PC-3 (cell line): Measurements from ENCODE around the gene TMEM181. TPM values are rescaled to one million over a fixed set of nuclear protein-coding genes. Genes with fewer than 3 reads are reported as not detected.

Source experiments
- ATAC-seq: fragments of 200-7000 bp; cut with Tn5 transposase; 2 replicates; pipeline ENCODE4 v1.9.1; 2020; ENCODE audit warnings: mild to moderate bottlenecking, moderate library complexity
- BruUV-seq: library from RNA; stranded (reverse); fragments of 400-500 nt; replicated peaks from 2 replicates; lab custom pipeline; 2021; lab: Mats Ljungman, UMichigan
- CTCF ChIA-PET: fragments of 300-600 bp; sonication (Branson Sonifier 250); formaldehyde crosslinking; loops from one replicate; lab custom pipeline; 2022; ENCODE audit warnings: antibody characterized with exemption; lab: Charles Lee
- POLR2A ChIA-PET: fragments of 300-600 bp; sonication (Branson Sonifier 250); formaldehyde crosslinking; loops from one replicate; lab custom pipeline; 2022; ENCODE audit warnings: antibody characterized with exemption; ENCODE audit not compliant: unreplicated experiment; lab: Charles Lee
- DNase-seq: peaks from one replicate; pipeline ENCODE4 v3.0.0-alpha.2; 2015
- H2AFZ ChIP-seq: fragments of 300-600 bp; sonication (generic); 2 replicates; pipeline ENCODE4 v1.6.0; 2016; ENCODE audit warnings: antibody characterized with exemption, low read length
- H3F3A ChIP-seq: fragments of 300-600 bp; sonication (generic); one replicate; pipeline ENCODE4 v1.6.0; 2017; ENCODE audit warnings: antibody characterized with exemption, low read length, control low read depth, mild to moderate bottlenecking; ENCODE audit not compliant: unreplicated experiment
- H3K27ac ChIP-seq: fragments of 300-600 bp; sonication (generic); 2 replicates; pipeline ENCODE4 v1.5.1; 2016; ENCODE audit warnings: mild to moderate bottlenecking, low read length
- H3K27me3 ChIP-seq: fragments of 300-600 bp; sonication (generic); 2 replicates; pipeline ENCODE4 v1.6.1; 2016; ENCODE audit warnings: low read length, mixed read lengths
- H3K36me3 ChIP-seq: fragments of 300-600 bp; sonication (generic); 2 replicates; pipeline ENCODE4 v1.6.1; 2016; ENCODE audit warnings: low read depth, mixed run types, low read length, mixed read lengths
- H3K4me1 ChIP-seq: fragments of 300-600 bp; sonication (generic); 2 replicates; pipeline ENCODE4 v1.5.1; 2016; ENCODE audit warnings: low read length; ENCODE audit not compliant: insufficient read depth
- H3K4me2 ChIP-seq: fragments of 300-600 bp; sonication (generic); 2 replicates; pipeline ENCODE4 v1.6.0; 2016; ENCODE audit warnings: low read length
- H3K4me3 ChIP-seq: fragments of 300-600 bp; sonication (generic); 2 replicates; pipeline ENCODE4 v1.5.1; 2016; ENCODE audit warnings: mild to moderate bottlenecking, low read length, mixed read lengths
- H3K79me2 ChIP-seq: fragments of 300-600 bp; sonication (generic); 2 replicates; pipeline ENCODE4 v1.6.1; 2017; ENCODE audit warnings: low read length, mixed read lengths
- H3K9ac ChIP-seq: fragments of 300-600 bp; sonication (generic); 2 replicates; pipeline ENCODE4 v1.6.0; 2016; ENCODE audit warnings: mild to moderate bottlenecking, low read length
- H3K9me2 ChIP-seq: fragments of 300-600 bp; sonication (generic); replicated peaks from 2 replicates; pipeline ENCODE4 v1.6.1; 2016; ENCODE audit warnings: mixed run types, low read length, mixed read lengths
- H3K9me3 ChIP-seq: fragments of 300-600 bp; sonication (generic); 2 replicates; pipeline ENCODE4 v1.6.1; 2016; ENCODE audit warnings: low read length, mixed read lengths
- H4K20me1 ChIP-seq: fragments of 300-600 bp; sonication (generic); 2 replicates; pipeline ENCODE4 v1.6.1; 2016; ENCODE audit warnings: low read length, mixed read lengths
- CTCF ChIP-seq: fragments of 300-600 bp; sonication (generic); conservative IDR thresholded peaks from 2 replicates; pipeline ENCODE4 v1.5.1; 2017; ENCODE audit warnings: antibody characterized with exemption, low read depth, mild to moderate bottlenecking, low read length
- EZH2 ChIP-seq: fragments of 300-600 bp; sonication (generic); IDR thresholded peaks from one replicate; pipeline ENCODE4 v1.6.1; 2017; ENCODE audit warnings: antibody characterized with exemption, mild to moderate bottlenecking, low read length; ENCODE audit not compliant: unreplicated experiment
- EZH2phosphoT487 ChIP-seq: fragments of 300-600 bp; sonication (generic); IDR thresholded peaks from 2 replicates; pipeline ENCODE4 v1.6.1; 2018; ENCODE audit warnings: mild to moderate bottlenecking, antibody characterized with exemption, low read length, borderline replicate concordance
- intact Hi-C: fragments of 100-400 bp; cut with micrococcal nuclease; formaldehyde crosslinking; loops from 2 replicates; pipeline ENCODE4 v1.9.0; 2023
- total RNA-seq: library from RNA; depleted of rRNA; stranded (reverse); fragments of >200 nt; gene quantifications from 2 replicates; pipeline ENCODE4 v1.2.3, GENCODE V29; 2014

The TMEM181 gene
- total RNA-seq, 1 experiment from 2014 or later, result 13.7 TPM

- H3K9ac ChIP-seq, result no peak overlapping the region
- no peak overlapping the region for H3K4me3 ChIP-seq
- H3K9me2 ChIP-seq, result no peaks in the 10 kb centered on the region
- H4K20me1 ChIP-seq, result no peaks in the 10 kb centered on the region
- DNase-seq, result no peak
- intact Hi-C loops, result no loop called here
- no peaks in the 10 kb centered on the region; the same call in 1 of the 2 replicates for H3K36me3 ChIP-seq
- no peaks in the 10 kb centered on the region for H3K27me3 ChIP-seq
- no peaks in the 10 kb centered on the region for H3F3A ChIP-seq
- H3K4me2 ChIP-seq, result no peak overlapping the region
- no peaks in the 10 kb centered on the region for H3K79me2 ChIP-seq
- no peaks in the 10 kb centered on the region for H3K4me1 ChIP-seq
- BruUV-seq, result no TSS peak
- no peak overlapping the region for H2AFZ ChIP-seq
- ChIA-PET CTCF (no interaction called here), POLR2A (no interaction called here)
- no peak for ATAC-seq
- no peaks in the 10 kb centered on the region for H3K9me3 ChIP-seq
- no peak overlapping the region for H3K27ac ChIP-seq
- TF ChIP-seq EZH2 (no peak), EZH2phosphoT487 (no peak), CTCF (no peak)
Observed at GRCh38 chr6:158593670-158594069, 33.8 kb downstream of the TMEM181 start.

GRCh38 chr6:158595223-158595622, 35.3 kb downstream of the TMEM181 start:
- POLR2A ChIA-PET, result no interaction called here
- Histone ChIP-seq H3K4me3 (no peak overlapping the region), H3K9me3 (no peaks in the 10 kb centered on the region), H3K4me1 (no peaks in the 10 kb centered on the region), H3K4me2 (no peak overlapping the region), H2AFZ (no peak overlapping the region), H3K27me3 (no peaks in the 10 kb centered on the region), H4K20me1 (no peaks in the 10 kb centered on the region), H3K9me2 (no peaks in the 10 kb centered on the region), H3K36me3 (no peaks in the 10 kb centered on the region; the same call in 1 of the 2 replicates), H3K79me2 (no peaks in the 10 kb centered on the region), H3K27ac (no peak overlapping the region), H3F3A (no peaks in the 10 kb centered on the region), H3K9ac (no peak overlapping the region)
- BruUV-seq, result no TSS peak
- intact Hi-C loops, result no loop called here
- no peak for TF ChIP-seq EZH2phosphoT487
- no peak for TF ChIP-seq EZH2
- peak; percentile 52 for TF ChIP-seq CTCF
- DNase-seq, result no peak
- ATAC-seq, result no peak
- CTCF ChIA-PET, result interaction anchor here (0.5 to 1.5 kb wide), 2 partner anchors 42 to 381 kb away, joined by 4 read pairs; no protein-coding TSS in a partner anchor

- intact Hi-C loops, result no loop called here
- ChIA-PET CTCF (no interaction called here), POLR2A (no interaction called here)
- Histone ChIP-seq H3K9ac (no peak overlapping the region), H3K4me2 (no peak overlapping the region), H3K36me3 (no peaks in the 10 kb centered on the region; the same call in 1 of the 2 replicates), H3K4me1 (no peaks in the 10 kb centered on the region), H3K9me2 (no peaks in the 10 kb centered on the region), H3K27ac (no peak overlapping the region), H3K9me3 (no peaks in the 10 kb centered on the region), H2AFZ (no peak overlapping the region), H3K79me2 (no peaks in the 10 kb centered on the region), H3F3A (no peaks in the 10 kb centered on the region), H3K4me3 (no peak overlapping the region), H4K20me1 (no peaks in the 10 kb centered on the region), H3K27me3 (no peaks in the 10 kb centered on the region)
- DNase-seq (no peak), ATAC-seq (no peak)
- TF ChIP-seq CTCF, result no peak
- no peak for TF ChIP-seq EZH2
- TF ChIP-seq EZH2phosphoT487, result no peak
- no TSS peak for BruUV-seq
Observed at GRCh38 chr6:158596861-158597260, 37.0 kb downstream of the TMEM181 start.
